ENCODE measurements around the gene MKI67. TPM values are rescaled to one million over a fixed set of nuclear protein-coding genes. Genes with fewer than 3 reads are reported as not detected.

MKI67 gene, protein sequence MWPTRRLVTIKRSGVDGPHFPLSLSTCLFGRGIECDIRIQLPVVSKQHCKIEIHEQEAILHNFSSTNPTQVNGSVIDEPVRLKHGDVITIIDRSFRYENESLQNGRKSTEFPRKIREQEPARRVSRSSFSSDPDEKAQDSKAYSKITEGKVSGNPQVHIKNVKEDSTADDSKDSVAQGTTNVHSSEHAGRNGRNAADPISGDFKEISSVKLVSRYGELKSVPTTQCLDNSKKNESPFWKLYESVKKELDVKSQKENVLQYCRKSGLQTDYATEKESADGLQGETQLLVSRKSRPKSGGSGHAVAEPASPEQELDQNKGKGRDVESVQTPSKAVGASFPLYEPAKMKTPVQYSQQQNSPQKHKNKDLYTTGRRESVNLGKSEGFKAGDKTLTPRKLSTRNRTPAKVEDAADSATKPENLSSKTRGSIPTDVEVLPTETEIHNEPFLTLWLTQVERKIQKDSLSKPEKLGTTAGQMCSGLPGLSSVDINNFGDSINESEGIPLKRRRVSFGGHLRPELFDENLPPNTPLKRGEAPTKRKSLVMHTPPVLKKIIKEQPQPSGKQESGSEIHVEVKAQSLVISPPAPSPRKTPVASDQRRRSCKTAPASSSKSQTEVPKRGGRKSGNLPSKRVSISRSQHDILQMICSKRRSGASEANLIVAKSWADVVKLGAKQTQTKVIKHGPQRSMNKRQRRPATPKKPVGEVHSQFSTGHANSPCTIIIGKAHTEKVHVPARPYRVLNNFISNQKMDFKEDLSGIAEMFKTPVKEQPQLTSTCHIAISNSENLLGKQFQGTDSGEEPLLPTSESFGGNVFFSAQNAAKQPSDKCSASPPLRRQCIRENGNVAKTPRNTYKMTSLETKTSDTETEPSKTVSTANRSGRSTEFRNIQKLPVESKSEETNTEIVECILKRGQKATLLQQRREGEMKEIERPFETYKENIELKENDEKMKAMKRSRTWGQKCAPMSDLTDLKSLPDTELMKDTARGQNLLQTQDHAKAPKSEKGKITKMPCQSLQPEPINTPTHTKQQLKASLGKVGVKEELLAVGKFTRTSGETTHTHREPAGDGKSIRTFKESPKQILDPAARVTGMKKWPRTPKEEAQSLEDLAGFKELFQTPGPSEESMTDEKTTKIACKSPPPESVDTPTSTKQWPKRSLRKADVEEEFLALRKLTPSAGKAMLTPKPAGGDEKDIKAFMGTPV (N-terminal part only)
- 40.6 and 44.9 TPM in 2 replicates for total RNA-seq

DNA sequence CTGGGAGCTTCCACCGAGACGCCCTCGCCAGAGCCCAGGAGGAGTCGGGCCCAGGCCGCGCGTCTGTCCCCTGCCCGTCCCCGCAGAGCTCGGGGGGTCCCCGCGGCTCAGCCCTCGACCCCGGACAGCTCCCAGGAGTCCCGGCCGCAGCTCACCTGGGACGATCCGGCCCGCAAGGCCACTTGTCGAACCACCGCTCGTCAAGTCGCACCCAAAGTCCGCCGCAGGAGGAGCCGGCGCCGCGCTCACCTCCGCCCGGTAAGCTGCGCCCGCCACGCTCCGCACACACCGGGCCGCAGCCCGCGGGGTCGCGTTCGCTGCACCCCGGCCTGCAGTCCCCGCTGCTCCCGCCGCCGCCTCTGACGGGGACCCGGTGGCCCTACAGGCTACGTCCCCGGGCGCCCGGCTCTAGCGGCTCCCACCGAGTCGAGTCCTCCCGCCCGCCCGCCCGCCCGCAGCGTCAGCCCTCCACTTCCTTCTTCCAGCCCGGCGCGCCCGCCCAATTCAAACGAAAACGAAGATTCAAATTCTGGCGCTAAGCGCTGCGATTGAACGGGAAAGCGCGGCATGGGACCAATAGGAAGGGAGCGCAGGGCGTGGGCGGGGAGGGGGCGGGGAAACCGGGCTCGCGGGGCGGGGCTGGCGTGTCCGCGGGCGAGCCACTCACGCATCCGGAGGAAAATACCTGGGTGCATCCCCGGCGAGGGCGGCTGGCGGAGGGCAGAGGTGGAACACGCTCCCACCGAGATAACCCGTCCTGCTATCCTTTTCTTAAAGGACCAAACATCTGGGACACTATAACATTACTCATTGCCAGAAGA lies at the start of gene MKI67:
Gene MKI67 (minus strand): TSS at position 480 of the 821 bp plus-strand sequence. CDS start 756 bp downstream, outside the sequence.
- H3K4me3 ChIP-seq (ENCODE audit: low read depth, low read length), result peak within 1 kb of the TSS; percentile 76
- TF ChIP-seq CTCF (conservative IDR thresholded peaks at IDR 0.05; ENCODE audit: low read depth, low read length), result no peak
- no peak for DNase-seq (ENCODE audit: low read depth)

DNA sequence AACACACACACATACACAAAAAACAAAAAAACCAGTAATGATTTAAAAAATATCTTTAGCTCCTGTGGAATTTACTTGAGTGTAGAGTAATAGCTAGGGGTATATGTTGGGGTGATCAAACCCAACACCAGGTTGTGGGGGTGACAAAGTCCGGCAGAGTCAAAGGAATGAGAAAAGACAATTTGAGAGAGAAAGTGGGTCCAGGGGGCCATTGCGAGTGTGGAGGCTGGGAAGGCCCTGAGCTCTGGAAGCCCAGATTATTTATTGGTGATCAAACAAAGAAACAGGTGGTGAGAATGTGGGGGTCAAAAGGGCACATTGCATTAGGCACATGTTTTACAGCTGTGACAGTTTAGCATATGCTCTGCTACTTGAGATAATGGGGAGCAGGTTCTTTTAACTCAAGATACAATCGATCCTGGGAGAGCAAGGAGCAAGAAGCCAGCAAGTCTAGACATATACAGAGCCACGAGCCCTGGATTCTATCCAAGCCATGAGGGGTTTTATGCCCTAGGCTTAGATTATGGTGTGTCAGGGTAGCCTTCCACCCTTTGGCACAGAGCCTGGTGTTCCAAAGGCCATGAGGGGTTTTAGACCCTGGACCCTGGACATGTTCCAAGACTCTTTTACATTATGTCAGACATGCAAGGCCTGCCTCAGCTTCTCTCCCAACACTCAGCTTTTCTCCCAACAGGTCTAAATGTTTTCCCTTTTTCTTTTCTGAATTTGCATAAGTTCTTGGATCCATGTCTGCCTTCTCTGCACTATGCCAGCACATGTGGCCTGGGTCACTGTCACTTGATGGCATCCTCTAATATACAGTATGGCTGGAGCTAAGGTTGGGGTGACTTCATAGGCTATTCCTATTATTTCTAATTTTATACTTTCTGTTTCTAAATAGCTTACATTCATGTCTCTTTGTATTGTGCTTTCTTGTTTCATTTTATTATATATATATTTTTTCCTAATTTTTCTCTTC lies 48.6 kb upstream of the MKI67 start:
- no peak for TF ChIP-seq CTCF (conservative IDR thresholded peaks at IDR 0.05; ENCODE audit: low read depth, low read length)
- H3K4me3 ChIP-seq (ENCODE audit: low read depth, low read length), result no peak overlapping the region
- DNase-seq (ENCODE audit: low read depth), result no peak

GRCh38 chr10:128173386-128173785 lies 47.2 kb upstream of the MKI67 start:
- H3K4me3 ChIP-seq (ENCODE audit: low read depth, low read length), result no peak overlapping the region
- no peak for DNase-seq (ENCODE audit: low read depth)
- TF ChIP-seq CTCF (conservative IDR thresholded peaks at IDR 0.05; ENCODE audit: low read depth, low read length), result no peak

DNA sequence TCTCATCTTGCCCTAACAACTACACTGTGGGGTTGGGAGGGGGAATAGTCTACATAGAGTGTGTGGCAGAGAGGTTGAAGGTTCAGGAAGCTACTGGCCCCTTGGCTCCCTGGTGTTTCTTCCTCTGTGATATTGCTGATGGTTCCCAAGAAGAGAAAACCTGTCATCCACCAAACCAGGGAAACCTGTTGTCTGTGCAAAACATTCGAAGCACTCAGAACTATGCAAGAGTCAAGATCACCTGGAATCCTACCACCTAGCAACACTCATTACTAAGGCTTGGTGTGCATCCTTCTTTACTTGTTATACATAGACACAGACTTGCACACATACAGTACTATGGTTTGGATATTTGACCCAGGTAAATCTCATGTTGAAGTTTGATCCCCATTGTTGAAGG lies 46.5 kb upstream of the MKI67 start:
- TF ChIP-seq CTCF (conservative IDR thresholded peaks at IDR 0.05; ENCODE audit: low read depth, low read length), result no peak
- no peak overlapping the region for H3K4me3 ChIP-seq (ENCODE audit: low read depth, low read length)
- DNase-seq (ENCODE audit: low read depth), result no peak

- H3K4me3 ChIP-seq (ENCODE audit: low read depth, low read length), result no peak overlapping the region
- TF ChIP-seq CTCF (conservative IDR thresholded peaks at IDR 0.05; ENCODE audit: low read depth, low read length), result no peak
- DNase-seq (ENCODE audit: low read depth), result no peak
Observed at GRCh38 chr10:128169811-128170379, 43.7 kb upstream of the MKI67 start.
